Retinal pigment epithelial cell (primary cell): Measurements from ENCODE around the gene NCAPD3.
A peak's percentile ranks its signal among the peaks of the same experiment; 100 is the strongest.

Source experiments
- DNase-seq: peaks from one replicate; pipeline ENCODE4 v3.0.0-alpha.2; 2010; ENCODE audit warnings: low read depth
- H3K4me3 ChIP-seq: 2 replicates; pipeline ENCODE4 v1.5.1; 2011; ENCODE audit warnings: mild to moderate bottlenecking, low read length, control low read depth, moderate library complexity
- CTCF ChIP-seq: conservative IDR thresholded peaks from 2 replicates; pipeline ENCODE4 v1.5.1; 2011; ENCODE audit warnings: low read depth, low read length, control low read depth, inconsistent platforms

Gene NCAPD3

DNA sequence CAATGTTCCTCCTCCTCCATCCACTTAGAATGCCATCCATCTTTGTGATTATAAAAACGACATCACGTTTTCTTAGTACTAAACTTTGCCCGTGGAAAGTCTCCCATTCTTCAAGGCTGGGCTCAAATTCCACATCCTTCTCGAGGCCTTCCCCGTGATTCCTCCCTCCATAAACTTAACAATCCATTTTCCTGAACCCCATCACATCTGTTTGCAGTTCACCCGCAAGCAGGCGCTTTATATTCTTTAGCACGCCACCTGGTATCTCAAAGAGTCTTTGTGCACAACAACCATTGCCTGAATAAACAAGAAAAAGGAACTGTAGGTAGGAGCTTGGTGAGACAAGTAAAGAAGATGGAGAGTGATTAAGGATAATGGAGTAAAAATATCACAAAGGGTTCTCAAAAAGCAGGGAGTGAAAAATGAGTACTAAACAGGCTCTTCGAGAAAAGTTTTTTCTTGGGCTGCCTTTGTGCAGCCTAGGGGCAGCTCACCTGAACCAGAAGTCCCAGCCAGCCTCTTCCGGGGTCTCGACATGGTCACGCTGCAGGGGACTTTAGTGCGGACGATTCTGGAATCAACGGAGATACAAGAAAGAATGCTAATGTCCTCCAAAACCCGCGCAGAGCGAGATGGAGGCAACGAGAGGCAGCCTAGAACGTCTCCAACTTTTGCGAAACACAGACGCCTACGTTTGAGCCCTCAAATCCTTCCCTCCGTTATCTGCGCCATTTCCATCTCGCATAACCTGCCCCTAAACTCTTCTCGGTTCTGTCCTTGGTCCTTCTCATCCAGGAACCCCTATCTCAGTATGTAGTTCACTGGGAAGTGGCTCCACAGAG lies 28.8 kb upstream of the NCAPD3 start:
- no peak for DNase-seq
- no peak for TF ChIP-seq CTCF
- peak overlapping the region; percentile 99 for H3K4me3 ChIP-seq

GRCh38 chr11:134250675-134251074 lies 26.9 kb upstream of the NCAPD3 start:
- no peak for DNase-seq
- no peak for TF ChIP-seq CTCF
- H3K4me3 ChIP-seq: no peak overlapping the region

- no peak for TF ChIP-seq CTCF
- H3K4me3 ChIP-seq: no peak overlapping the region
- no peak for DNase-seq
Measured at GRCh38 chr11:134250246-134250645, 26.5 kb upstream of the NCAPD3 start.

GRCh38 chr11:134248910-134249480 lies 25.2 kb upstream of the NCAPD3 start:
- no peak for TF ChIP-seq CTCF
- DNase-seq: no peak
- H3K4me3 ChIP-seq: no peak overlapping the region

- no peak overlapping the region for H3K4me3 ChIP-seq
- DNase-seq: no peak
- TF ChIP-seq CTCF: no peak
Measured at GRCh38 chr11:134246678-134247077, 22.9 kb upstream of the NCAPD3 start.

DNA sequence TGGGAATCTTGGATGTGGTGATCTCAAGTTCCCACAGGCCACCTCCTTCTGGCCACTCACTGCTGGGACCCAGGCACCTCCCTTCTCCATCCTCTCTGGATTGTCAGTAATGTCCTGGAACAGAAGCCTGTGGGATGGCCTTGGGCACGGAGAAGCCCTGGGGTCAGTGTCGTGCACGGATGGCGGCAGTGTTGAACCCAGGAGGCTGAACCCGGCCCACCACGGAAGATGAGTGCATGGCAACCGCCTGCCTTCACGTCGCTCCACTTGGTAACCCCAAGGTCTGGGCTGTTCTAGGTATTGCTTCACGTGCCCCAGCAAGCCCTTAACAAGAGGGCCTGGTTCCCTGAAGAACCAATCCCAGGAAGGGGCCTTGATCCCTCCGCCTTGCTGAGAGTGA lies 22.3 kb upstream of the NCAPD3 start:
- H3K4me3 ChIP-seq: no peak overlapping the region
- DNase-seq: no peak
- TF ChIP-seq CTCF: no peak

GRCh38 chr11:134245434-134245833 lies 21.7 kb upstream of the NCAPD3 start:
- H3K4me3 ChIP-seq: no peak overlapping the region
- no peak for DNase-seq
- no peak for TF ChIP-seq CTCF
